ENCODE data around the gene AKIP1.

The AKIP1 gene

DNA sequence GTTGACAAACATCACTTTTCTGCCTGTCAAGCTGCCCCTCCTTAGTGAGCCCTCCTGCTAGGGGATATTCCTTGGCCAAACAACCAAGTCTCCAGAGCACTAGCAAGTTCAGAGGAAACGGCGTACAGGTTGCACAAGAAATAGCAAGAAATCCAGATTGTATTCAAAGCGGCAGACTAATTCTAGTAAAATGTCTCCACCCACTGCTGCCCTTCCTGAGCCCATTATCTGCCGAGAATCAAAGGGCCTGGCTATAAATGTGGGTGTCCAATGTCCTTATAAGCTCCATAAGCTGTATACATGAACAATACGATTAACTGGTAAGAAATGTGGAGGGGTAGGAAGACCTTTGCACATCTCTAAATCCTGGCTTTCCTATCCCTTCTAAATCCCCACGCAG is 44.0 kb upstream of the AKIP1 start:
- TF ChIP-seq, protein P1, sequence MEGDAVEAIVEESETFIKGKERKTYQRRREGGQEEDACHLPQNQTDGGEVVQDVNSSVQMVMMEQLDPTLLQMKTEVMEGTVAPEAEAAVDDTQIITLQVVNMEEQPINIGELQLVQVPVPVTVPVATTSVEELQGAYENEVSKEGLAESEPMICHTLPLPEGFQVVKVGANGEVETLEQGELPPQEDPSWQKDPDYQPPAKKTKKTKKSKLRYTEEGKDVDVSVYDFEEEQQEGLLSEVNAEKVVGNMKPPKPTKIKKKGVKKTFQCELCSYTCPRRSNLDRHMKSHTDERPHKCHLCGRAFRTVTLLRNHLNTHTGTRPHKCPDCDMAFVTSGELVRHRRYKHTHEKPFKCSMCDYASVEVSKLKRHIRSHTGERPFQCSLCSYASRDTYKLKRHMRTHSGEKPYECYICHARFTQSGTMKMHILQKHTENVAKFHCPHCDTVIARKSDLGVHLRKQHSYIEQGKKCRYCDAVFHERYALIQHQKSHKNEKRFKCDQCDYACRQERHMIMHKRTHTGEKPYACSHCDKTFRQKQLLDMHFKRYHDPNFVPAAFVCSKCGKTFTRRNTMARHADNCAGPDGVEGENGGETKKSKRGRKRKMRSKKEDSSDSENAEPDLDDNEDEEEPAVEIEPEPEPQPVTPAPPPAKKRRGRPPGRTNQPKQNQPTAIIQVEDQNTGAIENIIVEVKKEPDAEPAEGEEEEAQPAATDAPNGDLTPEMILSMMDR (IDR thresholded peaks at IDR 0.05; ENCODE audit: insufficient read depth, low read length): no peak
- TF ChIP-seq SPI1 (IDR thresholded peaks at IDR 0.05; ENCODE audit: borderline replicate concordance, low read depth): no peak
- TF ChIP-seq POLR2AphosphoS5 (IDR thresholded peaks at IDR 0.05; ENCODE audit: low read depth): no peak
- no peak for TF ChIP-seq GABPA (IDR thresholded peaks at IDR 0.05; ENCODE audit: low read depth)
- TF ChIP-seq, protein P2, sequence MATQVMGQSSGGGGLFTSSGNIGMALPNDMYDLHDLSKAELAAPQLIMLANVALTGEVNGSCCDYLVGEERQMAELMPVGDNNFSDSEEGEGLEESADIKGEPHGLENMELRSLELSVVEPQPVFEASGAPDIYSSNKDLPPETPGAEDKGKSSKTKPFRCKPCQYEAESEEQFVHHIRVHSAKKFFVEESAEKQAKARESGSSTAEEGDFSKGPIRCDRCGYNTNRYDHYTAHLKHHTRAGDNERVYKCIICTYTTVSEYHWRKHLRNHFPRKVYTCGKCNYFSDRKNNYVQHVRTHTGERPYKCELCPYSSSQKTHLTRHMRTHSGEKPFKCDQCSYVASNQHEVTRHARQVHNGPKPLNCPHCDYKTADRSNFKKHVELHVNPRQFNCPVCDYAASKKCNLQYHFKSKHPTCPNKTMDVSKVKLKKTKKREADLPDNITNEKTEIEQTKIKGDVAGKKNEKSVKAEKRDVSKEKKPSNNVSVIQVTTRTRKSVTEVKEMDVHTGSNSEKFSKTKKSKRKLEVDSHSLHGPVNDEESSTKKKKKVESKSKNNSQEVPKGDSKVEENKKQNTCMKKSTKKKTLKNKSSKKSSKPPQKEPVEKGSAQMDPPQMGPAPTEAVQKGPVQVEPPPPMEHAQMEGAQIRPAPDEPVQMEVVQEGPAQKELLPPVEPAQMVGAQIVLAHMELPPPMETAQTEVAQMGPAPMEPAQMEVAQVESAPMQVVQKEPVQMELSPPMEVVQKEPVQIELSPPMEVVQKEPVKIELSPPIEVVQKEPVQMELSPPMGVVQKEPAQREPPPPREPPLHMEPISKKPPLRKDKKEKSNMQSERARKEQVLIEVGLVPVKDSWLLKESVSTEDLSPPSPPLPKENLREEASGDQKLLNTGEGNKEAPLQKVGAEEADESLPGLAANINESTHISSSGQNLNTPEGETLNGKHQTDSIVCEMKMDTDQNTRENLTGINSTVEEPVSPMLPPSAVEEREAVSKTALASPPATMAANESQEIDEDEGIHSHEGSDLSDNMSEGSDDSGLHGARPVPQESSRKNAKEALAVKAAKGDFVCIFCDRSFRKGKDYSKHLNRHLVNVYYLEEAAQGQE (IDR thresholded peaks at IDR 0.05; ENCODE audit: insufficient replicate concordance, low read depth): no peak
- no peak for DNase-seq (ENCODE audit: low read depth in 1 of 2, low spot score in 1 of 2)
- Histone ChIP-seq H3K27me3 (ENCODE audit: insufficient read depth, poor library complexity, severe bottlenecking) (peaks cover 7% of the 10 kb centered on the region), H3K4me3 (replicated peaks; ENCODE audit: insufficient read depth, low read length) (no peak overlapping the region), H3K27ac (replicated peaks) (no peak overlapping the region)

DNA sequence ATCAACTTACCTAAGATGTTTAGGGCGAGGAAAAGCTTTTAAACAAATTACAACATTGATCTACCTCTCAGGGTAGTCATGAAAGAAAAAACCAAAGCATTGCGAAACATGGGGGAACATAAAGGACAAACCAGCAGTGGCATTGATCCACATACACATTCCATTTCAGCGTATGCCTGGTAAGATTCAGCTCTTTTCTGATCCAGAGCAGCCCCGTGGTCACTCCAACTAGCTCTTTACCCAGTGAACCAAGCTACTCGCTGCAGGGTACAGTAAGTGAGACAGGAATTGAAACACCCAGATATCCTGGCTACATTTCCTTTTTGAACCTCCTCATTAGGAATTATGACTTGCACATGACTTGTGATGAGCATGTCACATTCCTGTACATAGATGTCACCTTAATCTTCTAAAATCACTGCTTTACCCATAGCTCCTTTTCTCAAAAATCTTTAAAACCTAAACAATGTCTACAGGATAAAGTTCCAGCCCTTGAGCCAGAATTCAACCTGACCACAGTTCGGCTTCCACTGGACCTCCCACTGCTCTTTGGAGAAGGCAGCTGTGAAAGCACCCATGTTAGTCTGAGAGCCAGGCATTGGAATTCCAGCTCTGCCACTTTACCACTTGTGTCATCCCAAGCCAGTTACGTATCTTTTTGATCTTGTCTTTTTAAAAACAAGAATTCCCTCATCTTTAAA is 42.9 kb upstream of the AKIP1 start:
- H3K4me3 ChIP-seq (replicated peaks; ENCODE audit: insufficient read depth, low read length): no peak overlapping the region
- no peak overlapping the region for H3K27ac ChIP-seq (replicated peaks)
- TF ChIP-seq SPI1 (IDR thresholded peaks at IDR 0.05; ENCODE audit: borderline replicate concordance, low read depth): no peak
- TF ChIP-seq POLR2AphosphoS5 (IDR thresholded peaks at IDR 0.05; ENCODE audit: low read depth): no peak
- TF ChIP-seq, protein P2 (IDR thresholded peaks at IDR 0.05; ENCODE audit: insufficient replicate concordance, low read depth): no peak
- TF ChIP-seq GABPA (IDR thresholded peaks at IDR 0.05; ENCODE audit: low read depth): no peak
- TF ChIP-seq, protein P1 (IDR thresholded peaks at IDR 0.05; ENCODE audit: insufficient read depth, low read length): no peak
- H3K27me3 ChIP-seq (ENCODE audit: insufficient read depth, poor library complexity, severe bottlenecking): peaks cover 8% of the 10 kb centered on the region
- DNase-seq (ENCODE audit: low read depth in 1 of 2, low spot score in 1 of 2): peak in 1 of 2 experiments; percentile 11

DNA sequence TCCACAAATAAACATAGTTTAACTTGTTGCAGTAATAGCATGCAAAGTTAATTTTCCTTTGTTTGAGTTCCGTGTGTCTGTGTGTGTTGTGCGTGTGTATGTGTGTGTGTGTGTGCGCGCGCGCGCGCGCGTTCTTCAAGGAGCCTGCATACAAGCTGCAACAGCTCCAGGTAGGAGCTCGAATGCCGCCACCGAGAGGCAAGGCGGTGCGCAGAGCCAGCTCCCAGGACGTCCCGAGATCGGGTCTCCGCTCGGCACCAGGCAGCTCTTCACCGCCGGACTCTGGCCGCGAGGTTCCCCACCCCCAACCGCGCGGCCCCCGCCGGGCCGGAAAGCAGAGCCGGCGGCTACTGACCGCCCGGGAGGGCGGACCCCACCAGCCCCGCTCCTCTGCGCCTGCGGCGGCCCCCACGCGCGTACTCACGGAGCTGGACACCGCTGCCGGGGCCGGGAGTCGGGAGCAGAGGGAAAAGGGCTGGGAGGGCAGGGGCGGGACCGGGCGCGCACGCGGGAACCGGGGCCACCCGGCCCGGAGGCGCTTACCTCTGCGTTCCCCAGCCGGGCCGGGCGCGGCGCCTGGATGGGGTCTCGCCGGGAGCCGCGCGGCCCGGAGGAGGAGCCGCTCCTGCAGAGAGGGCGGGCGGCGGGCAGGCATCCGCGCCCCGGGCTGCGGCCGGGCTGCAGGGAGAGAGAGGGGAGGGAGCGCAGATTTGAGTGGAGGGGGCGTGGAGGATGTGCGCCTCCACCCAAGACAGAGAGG is 40.4 kb upstream of the AKIP1 start:
- Histone ChIP-seq H3K4me3 (replicated peaks; ENCODE audit: insufficient read depth, low read length) (peak overlapping the region; percentile 64), H3K27me3 (ENCODE audit: insufficient read depth, poor library complexity, severe bottlenecking) (peaks cover 8% of the 10 kb centered on the region), H3K27ac (replicated peaks) (no peak overlapping the region)
- DNase-seq (ENCODE audit: low read depth in 1 of 2, low spot score in 1 of 2): peak; percentile 28 to 54
- TF ChIP-seq, protein P2 (IDR thresholded peaks at IDR 0.05; ENCODE audit: insufficient replicate concordance, low read depth): no peak
- TF ChIP-seq, protein P1 (IDR thresholded peaks at IDR 0.05; ENCODE audit: insufficient read depth, low read length): no peak
- TF ChIP-seq GABPA (IDR thresholded peaks at IDR 0.05; ENCODE audit: low read depth): no peak

All from HL-60 (cell line).